ENCODE data around the gene ABL2. TPM values are rescaled to one million over a fixed set of nuclear protein-coding genes. Genes with fewer than 3 reads are reported as not detected.

Gene ABL2
- total RNA-seq, 1 experiment from 2014 or later, result 18.3 TPM

- peaks cover 5% of the 10 kb centered on the region; the same call in 1 of the 2 replicates for H3K36me3 Mint-ChIP-seq
- CTCF ChIA-PET, result no interaction called here
Measured at GRCh38 chr1:179231923-179232322, 2.4 kb upstream of the ABL2 start.

DNA sequence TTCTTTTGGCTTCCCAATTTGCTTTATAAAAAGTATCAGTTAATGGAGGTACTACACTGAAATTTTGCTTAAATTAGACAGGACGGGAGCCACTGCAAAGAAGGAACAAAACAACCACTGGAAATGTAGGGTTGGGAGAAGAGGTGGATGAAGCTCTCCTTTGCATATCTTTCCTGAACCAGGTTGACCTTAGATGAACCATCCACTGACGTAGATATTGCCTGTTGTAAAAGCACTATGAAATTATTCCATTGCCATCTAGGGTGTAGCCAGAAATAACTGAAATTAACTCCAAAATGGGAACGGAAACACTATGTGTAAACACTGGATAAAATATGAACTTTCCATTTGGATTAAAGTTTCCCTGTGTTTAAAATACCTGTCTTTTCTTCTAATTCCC is 1.2 kb upstream of the ABL2 start:
- Mint-ChIP-seq H3K4me3 (peak overlapping the region; percentile 77), H3K27ac (no peak overlapping the region)
- CTCF ChIA-PET, result no interaction called here

More at GRCh38 chr1:179231923-179232322, 2.4 kb upstream of the ABL2 start:
- peaks cover 10% of the 10 kb centered on the region for H3K27me3 Mint-ChIP-seq (ENCODE audit: low read depth)
- POLR2A ChIA-PET, result no interaction called here
- no peak for ATAC-seq
- DNase-seq (ENCODE audit: low spot score), result no peak
- H3K4me3 Mint-ChIP-seq, result no peak overlapping the region
- H3K27ac Mint-ChIP-seq, result no peak overlapping the region
- H3K4me1 Mint-ChIP-seq, result peaks cover 18% of the 10 kb centered on the region
- TF ChIP-seq, protein P1, sequence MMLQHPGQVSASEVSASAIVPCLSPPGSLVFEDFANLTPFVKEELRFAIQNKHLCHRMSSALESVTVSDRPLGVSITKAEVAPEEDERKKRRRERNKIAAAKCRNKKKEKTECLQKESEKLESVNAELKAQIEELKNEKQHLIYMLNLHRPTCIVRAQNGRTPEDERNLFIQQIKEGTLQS (CRISPR knock-in tag; conservative IDR thresholded peaks at IDR 0.05), result no peak
- no peak for TF ChIP-seq IRF1 (CRISPR knock-in tag; IDR thresholded peaks at IDR 0.05)
- TF ChIP-seq GABPB1 (CRISPR knock-in tag; IDR thresholded peaks at IDR 0.05), result no peak
- TF ChIP-seq OVOL2 (CRISPR knock-in tag; IDR thresholded peaks at IDR 0.05; ENCODE audit: borderline replicate concordance), result no peak
- no peak for TF ChIP-seq FOXP1 (CRISPR knock-in tag; IDR thresholded peaks at IDR 0.05; ENCODE audit: borderline replicate concordance)
- no peak for TF ChIP-seq ZNF219 (CRISPR knock-in tag; IDR thresholded peaks at IDR 0.05; ENCODE audit: borderline replicate concordance)
- no peaks in the 10 kb centered on the region for H3K9me3 Mint-ChIP-seq

More for the DNA sequence above, 1.2 kb upstream of the ABL2 start:
- POLR2A ChIA-PET, result no interaction called here
- peaks cover 18% of the 10 kb centered on the region for H3K4me1 Mint-ChIP-seq
- peaks cover 10% of the 10 kb centered on the region for H3K27me3 Mint-ChIP-seq (ENCODE audit: low read depth)
- ATAC-seq (no peak), DNase-seq (ENCODE audit: low spot score) (no peak)
- H3K9me3 Mint-ChIP-seq, result no peaks in the 10 kb centered on the region
- TF ChIP-seq, protein P2, sequence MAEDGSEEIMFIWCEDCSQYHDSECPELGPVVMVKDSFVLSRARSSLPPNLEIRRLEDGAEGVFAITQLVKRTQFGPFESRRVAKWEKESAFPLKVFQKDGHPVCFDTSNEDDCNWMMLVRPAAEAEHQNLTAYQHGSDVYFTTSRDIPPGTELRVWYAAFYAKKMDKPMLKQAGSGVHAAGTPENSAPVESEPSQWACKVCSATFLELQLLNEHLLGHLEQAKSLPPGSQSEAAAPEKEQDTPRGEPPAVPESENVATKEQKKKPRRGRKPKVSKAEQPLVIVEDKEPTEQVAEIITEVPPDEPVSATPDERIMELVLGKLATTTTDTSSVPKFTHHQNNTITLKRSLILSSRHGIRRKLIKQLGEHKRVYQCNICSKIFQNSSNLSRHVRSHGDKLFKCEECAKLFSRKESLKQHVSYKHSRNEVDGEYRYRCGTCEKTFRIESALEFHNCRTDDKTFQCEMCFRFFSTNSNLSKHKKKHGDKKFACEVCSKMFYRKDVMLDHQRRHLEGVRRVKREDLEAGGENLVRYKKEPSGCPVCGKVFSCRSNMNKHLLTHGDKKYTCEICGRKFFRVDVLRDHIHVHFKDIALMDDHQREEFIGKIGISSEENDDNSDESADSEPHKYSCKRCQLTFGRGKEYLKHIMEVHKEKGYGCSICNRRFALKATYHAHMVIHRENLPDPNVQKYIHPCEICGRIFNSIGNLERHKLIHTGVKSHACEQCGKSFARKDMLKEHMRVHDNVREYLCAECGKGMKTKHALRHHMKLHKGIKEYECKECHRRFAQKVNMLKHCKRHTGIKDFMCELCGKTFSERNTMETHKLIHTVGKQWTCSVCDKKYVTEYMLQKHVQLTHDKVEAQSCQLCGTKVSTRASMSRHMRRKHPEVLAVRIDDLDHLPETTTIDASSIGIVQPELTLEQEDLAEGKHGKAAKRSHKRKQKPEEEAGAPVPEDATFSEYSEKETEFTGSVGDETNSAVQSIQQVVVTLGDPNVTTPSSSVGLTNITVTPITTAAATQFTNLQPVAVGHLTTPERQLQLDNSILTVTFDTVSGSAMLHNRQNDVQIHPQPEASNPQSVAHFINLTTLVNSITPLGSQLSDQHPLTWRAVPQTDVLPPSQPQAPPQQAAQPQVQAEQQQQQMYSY (CRISPR knock-in tag; IDR thresholded peaks at IDR 0.05), result no peak
- TF ChIP-seq USF2 (CRISPR knock-in tag; IDR thresholded peaks at IDR 0.05), result no peak
- TF ChIP-seq, protein P3, sequence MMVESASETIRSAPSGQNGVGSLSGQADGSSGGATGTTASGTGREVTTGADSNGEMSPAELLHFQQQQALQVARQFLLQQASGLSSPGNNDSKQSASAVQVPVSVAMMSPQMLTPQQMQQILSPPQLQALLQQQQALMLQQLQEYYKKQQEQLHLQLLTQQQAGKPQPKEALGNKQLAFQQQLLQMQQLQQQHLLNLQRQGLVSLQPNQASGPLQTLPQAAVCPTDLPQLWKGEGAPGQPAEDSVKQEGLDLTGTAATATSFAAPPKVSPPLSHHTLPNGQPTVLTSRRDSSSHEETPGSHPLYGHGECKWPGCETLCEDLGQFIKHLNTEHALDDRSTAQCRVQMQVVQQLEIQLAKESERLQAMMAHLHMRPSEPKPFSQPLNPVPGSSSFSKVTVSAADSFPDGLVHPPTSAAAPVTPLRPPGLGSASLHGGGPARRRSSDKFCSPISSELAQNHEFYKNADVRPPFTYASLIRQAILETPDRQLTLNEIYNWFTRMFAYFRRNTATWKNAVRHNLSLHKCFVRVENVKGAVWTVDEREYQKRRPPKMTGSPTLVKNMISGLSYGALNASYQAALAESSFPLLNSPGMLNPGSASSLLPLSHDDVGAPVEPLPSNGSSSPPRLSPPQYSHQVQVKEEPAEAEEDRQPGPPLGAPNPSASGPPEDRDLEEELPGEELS (CRISPR knock-in tag; IDR thresholded peaks at IDR 0.05), result no peak
- TF ChIP-seq, protein P4, sequence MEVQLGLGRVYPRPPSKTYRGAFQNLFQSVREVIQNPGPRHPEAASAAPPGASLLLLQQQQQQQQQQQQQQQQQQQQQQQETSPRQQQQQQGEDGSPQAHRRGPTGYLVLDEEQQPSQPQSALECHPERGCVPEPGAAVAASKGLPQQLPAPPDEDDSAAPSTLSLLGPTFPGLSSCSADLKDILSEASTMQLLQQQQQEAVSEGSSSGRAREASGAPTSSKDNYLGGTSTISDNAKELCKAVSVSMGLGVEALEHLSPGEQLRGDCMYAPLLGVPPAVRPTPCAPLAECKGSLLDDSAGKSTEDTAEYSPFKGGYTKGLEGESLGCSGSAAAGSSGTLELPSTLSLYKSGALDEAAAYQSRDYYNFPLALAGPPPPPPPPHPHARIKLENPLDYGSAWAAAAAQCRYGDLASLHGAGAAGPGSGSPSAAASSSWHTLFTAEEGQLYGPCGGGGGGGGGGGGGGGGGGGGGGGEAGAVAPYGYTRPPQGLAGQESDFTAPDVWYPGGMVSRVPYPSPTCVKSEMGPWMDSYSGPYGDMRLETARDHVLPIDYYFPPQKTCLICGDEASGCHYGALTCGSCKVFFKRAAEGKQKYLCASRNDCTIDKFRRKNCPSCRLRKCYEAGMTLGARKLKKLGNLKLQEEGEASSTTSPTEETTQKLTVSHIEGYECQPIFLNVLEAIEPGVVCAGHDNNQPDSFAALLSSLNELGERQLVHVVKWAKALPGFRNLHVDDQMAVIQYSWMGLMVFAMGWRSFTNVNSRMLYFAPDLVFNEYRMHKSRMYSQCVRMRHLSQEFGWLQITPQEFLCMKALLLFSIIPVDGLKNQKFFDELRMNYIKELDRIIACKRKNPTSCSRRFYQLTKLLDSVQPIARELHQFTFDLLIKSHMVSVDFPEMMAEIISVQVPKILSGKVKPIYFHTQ (CRISPR knock-in tag; IDR thresholded peaks at IDR 0.05), result no peak
- TF ChIP-seq MYBL2 (CRISPR knock-in tag; IDR thresholded peaks at IDR 0.05), result no peak
- TF ChIP-seq ZNF512 (CRISPR knock-in tag; IDR thresholded peaks at IDR 0.05; ENCODE audit: borderline replicate concordance), result no peak
- TF ChIP-seq, protein P5, sequence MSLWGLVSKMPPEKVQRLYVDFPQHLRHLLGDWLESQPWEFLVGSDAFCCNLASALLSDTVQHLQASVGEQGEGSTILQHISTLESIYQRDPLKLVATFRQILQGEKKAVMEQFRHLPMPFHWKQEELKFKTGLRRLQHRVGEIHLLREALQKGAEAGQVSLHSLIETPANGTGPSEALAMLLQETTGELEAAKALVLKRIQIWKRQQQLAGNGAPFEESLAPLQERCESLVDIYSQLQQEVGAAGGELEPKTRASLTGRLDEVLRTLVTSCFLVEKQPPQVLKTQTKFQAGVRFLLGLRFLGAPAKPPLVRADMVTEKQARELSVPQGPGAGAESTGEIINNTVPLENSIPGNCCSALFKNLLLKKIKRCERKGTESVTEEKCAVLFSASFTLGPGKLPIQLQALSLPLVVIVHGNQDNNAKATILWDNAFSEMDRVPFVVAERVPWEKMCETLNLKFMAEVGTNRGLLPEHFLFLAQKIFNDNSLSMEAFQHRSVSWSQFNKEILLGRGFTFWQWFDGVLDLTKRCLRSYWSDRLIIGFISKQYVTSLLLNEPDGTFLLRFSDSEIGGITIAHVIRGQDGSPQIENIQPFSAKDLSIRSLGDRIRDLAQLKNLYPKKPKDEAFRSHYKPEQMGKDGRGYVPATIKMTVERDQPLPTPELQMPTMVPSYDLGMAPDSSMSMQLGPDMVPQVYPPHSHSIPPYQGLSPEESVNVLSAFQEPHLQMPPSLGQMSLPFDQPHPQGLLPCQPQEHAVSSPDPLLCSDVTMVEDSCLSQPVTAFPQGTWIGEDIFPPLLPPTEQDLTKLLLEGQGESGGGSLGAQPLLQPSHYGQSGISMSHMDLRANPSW (CRISPR knock-in tag; conservative IDR thresholded peaks at IDR 0.05; ENCODE audit: low read depth), result no peak
- TF ChIP-seq IRF1 (CRISPR knock-in tag; IDR thresholded peaks at IDR 0.05), result no peak
- TF ChIP-seq, protein P6, sequence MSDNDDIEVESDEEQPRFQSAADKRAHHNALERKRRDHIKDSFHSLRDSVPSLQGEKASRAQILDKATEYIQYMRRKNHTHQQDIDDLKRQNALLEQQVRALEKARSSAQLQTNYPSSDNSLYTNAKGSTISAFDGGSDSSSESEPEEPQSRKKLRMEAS (CRISPR knock-in tag; IDR thresholded peaks at IDR 0.05), result no peak
- no peak for TF ChIP-seq SP1 (CRISPR knock-in tag; conservative IDR thresholded peaks at IDR 0.05)
- TF ChIP-seq SMAD3 (CRISPR knock-in tag; IDR thresholded peaks at IDR 0.05; ENCODE audit: borderline replicate concordance), result no peak
- no peak for TF ChIP-seq ZNF396 (CRISPR knock-in tag; IDR thresholded peaks at IDR 0.05; ENCODE audit: borderline replicate concordance)
- H3K36me3 Mint-ChIP-seq, result peaks cover 5% of the 10 kb centered on the region; the same call in 1 of the 2 replicates

Measured in WTC11 (cell line).